Kidney (tissue), 14 donors: Measurements from ENCODE around the gene B4GALT4. TPM values are rescaled to one million over a fixed set of nuclear protein-coding genes. Genes with fewer than 3 reads are reported as not detected.
"Not testable (repeated sequence)": the region's sequence is repeated elsewhere in the genome, so short reads cannot be mapped to it uniquely, and the experiment has no call there.

Experiments used
- DNase-seq, 5 donors: peaks; one replicate each; pipeline ENCODE4 v3.0.0-alpha.2; 2013 to 2020
- FAIRE-seq: peaks from 2 replicates; lab custom pipeline; 2012; peaks lifted over from hg19 to GRCh38; lab: Jason Lieb, UNC
- H3K27ac ChIP-seq, 2 donors: one replicate each; pipeline ENCODE4 v1.7.0; 2013; ENCODE audit warnings: low read depth in 2 of 2, low read length in 2 of 2, inconsistent platforms in 1 of 2
- H3K27me3 ChIP-seq: one replicate; pipeline ENCODE4 v1.7.1; 2013; ENCODE audit warnings: low read length, inconsistent platforms; ENCODE audit not compliant: control insufficient read depth, insufficient read depth
- H3K36me3 ChIP-seq, 3 donors: one replicate each; pipeline versions ENCODE4 v1.7.0 to v1.7.1; 2013; ENCODE audit warnings: low read length in 3 of 3, control low read depth in 1 of 3, inconsistent platforms in 1 of 3; ENCODE audit not compliant: insufficient read depth in 3 of 3, control insufficient read depth in 2 of 3
- H3K4me1 ChIP-seq, 3 donors: one replicate each; pipeline versions ENCODE4 v1.7.0 to v1.7.1; 2013; ENCODE audit warnings: low read length in 3 of 3, inconsistent platforms in 1 of 3, low read depth in 1 of 3; ENCODE audit not compliant: control insufficient read depth in 2 of 3, insufficient read depth in 2 of 3
- H3K4me3 ChIP-seq, 3 donors: one replicate each; pipeline versions ENCODE4 v1.7.0 to v1.8.1; 2013; ENCODE audit warnings: low read length in 3 of 3, control low read depth in 1 of 3, inconsistent platforms in 1 of 3
- H3K9ac ChIP-seq, 3 donors: one replicate each; pipeline versions ENCODE4 v1.7.0 to v1.7.1; 2013; ENCODE audit warnings: low read length in 3 of 3, control low read depth in 1 of 3, inconsistent platforms in 1 of 3
- H3K9me3 ChIP-seq, 3 donors: one replicate each; pipeline versions ENCODE4 v1.7.0 to v1.7.1; 2013; ENCODE audit warnings: low read length in 3 of 3, control low read depth in 1 of 3, inconsistent platforms in 1 of 3; ENCODE audit not compliant: control insufficient read depth in 2 of 3, insufficient read depth in 1 of 3
- CTCF ChIP-seq: IDR thresholded peaks from 3 replicates; pipeline ENCODE4 v1.5.1; 2012; ENCODE audit warnings: mild to moderate bottlenecking, moderate library complexity, borderline replicate concordance; ENCODE audit not compliant: insufficient read depth; ENCODE audit errors: extremely low read depth
- intact Hi-C: fragments of 100-400 bp; cut with DNase I; formaldehyde crosslinking; loops from one replicate; pipeline ENCODE4 v1.11.1; 2022
- polyA plus RNA-seq: library from polyadenylated mRNA; stranded (reverse); fragments of 350-450 nt; fragmentation: Illumina TruSeq; extraction: RNeasy Lipid Tissue Mini Kit (QIAGEN cat#74804); gene quantifications from one replicate; pipeline ENCODE4 v1.2.3, GENCODE V29; 2014; ENCODE audit warnings: low read depth, low replicate concordance; ENCODE audit not compliant: insufficient read depth
- total RNA-seq: library from RNA; stranded (reverse); fragmentation: NEBNext Ultra II Directional; extraction: Animal tissue kit (Norgen Biotek cat#: 25700); gene quantifications from one replicate; pipeline ENCODE4 v1.2.1, GENCODE V29; 2021
- donor health status: control.
- donor health status: control.
- donor health status: control.
- donor health status: control.
- donor health status: control.
- donor health status: DM: yes; HTN: yes; CAD: no.
- donor health status: Normal renal cell carcinoma (clear cell type).

Gene B4GALT4
- total and polyA plus RNA-seq, 2 donors from 2014 or later = 23.1 to 29.9 TPM

DNA sequence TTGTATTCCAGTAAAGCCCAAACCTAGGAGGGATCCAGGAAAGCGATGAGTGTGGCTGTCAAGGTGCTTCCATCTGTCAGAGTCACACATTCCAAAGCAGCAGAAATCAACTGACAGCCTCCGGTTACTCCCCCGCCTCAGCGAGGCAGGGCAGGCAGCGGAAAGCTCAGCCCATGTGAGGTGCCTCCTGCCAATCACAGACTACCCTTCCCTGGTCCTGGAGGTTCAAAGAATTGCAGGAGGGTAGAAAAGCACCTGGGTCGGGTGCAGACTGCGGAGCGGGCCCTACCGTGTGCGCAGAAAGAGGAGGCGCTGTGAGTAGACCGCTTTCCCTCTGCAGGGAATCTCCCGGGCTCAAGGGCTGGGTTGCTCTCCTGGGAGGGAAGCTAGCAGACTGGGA, 67.4 kb downstream of the B4GALT4 start, which contains the start of gene UPK1B:
Gene UPK1B, plus strand, starts transcription at position 274 of the 400 bp plus-strand sequence. CDS start 13,144 bp downstream, outside the sequence.
- FAIRE-seq = no peak
- DNase-seq = peak in 4 of 5 donors; percentile 57 to 73 (median 62)
- Histone ChIP-seq H3K27me3 (no peaks in the 10 kb centered on the region), H3K4me3 (peak within 1 kb of the TSS in 2 of 3 donors; percentile 3 to 12), H3K9me3 (no peaks in the 10 kb centered on the region), H3K36me3 (no peaks in the 10 kb centered on the region), H3K9ac (no peak within 1 kb of the TSS), H3K27ac (no peak within 1 kb of the TSS), H3K4me1 (peaks cover 0 to 3% (median 0%) of the 10 kb centered on the region in 3 donors)
- no peak for TF ChIP-seq CTCF
- intact Hi-C loops = no loop called here

DNA sequence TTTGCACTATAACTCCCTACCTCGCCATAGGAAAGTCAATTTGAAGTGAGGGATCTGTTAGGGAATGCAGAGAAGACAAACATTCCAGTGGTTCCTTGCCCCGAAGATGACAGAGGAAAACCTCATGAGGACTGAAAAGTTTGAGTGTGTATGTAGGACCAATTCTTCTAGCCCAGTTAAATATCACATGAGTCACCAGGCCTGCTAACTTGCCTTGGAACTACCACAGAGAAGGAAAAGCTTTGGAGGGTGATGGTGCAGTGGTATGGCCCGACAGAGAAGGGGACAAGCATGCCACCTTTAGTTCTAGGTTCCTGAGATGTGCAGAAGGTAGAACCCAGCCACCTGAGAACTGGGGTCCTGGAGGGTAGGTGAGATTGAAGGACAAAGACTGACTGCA, 69.9 kb downstream of the B4GALT4 start:
- H3K9me3 ChIP-seq = no peaks in the 10 kb centered on the region
- FAIRE-seq (no peak), DNase-seq (no peak)
- H3K27me3 ChIP-seq = no peaks in the 10 kb centered on the region
- peaks cover 0 to 3% (median 0%) of the 10 kb centered on the region in 3 donors for H3K4me1 ChIP-seq
- no peaks in the 10 kb centered on the region for H3K36me3 ChIP-seq
- H3K27ac ChIP-seq = no peak overlapping the region
- no peak overlapping the region for H3K9ac ChIP-seq
- no peak overlapping the region for H3K4me3 ChIP-seq
- intact Hi-C loops = no loop called here
- TF ChIP-seq CTCF = no peak

DNA sequence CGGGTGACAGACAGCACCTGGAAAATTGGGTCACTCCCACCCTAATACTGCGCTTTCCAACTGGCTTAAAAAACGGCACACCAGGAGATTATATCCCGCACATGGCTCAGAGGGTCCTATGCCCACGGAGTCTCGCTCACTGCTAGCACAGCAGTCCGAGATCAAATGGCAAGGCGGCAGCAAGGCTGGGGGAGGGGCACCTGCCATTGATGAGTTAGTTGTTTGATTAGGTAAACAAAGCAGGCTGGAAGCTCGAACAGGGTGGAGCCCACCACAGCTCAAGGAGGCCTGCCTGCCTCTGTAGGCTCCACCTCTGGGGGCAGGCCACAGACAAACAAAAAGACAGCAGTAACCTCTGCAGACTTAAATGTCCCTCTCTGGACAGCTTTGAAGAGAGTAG, 75.9 kb downstream of the B4GALT4 start:
- DNase-seq, H3K27me3 ChIP-seq, H3K9ac ChIP-seq, H3K4me3 ChIP-seq, H3K27ac ChIP-seq, H3K4me1 ChIP-seq, H3K9me3 ChIP-seq, FAIRE-seq, H3K36me3 ChIP-seq, intact Hi-C loops: not testable (repeated sequence)

Other genes starting within 250 kb of the B4GALT4 start
- 1.3 TPM for gene IGSF11, start 206.0 kb downstream of the B4GALT4 start, total RNA-seq
- 6.7 TPM for gene IGSF11, start 206.0 kb downstream of the B4GALT4 start, polyA plus RNA-seq
- gene TEX55, start 94.7 kb downstream of the B4GALT4 start, total RNA-seq = not detected
- gene TEX55, start 94.7 kb downstream of the B4GALT4 start, polyA plus RNA-seq = not detected
- gene UPK1B, start 67.3 kb downstream of the B4GALT4 start, total RNA-seq = 12.4 TPM
- 3.9 TPM for gene UPK1B, start 67.3 kb downstream of the B4GALT4 start, polyA plus RNA-seq
- gene ARHGAP31, start 53.5 kb upstream of the B4GALT4 start, total RNA-seq = 28.7 TPM
- 3.2 TPM for gene ARHGAP31, start 53.5 kb upstream of the B4GALT4 start, polyA plus RNA-seq
- 37.0 TPM for gene TMEM39A, start 222.7 kb upstream of the B4GALT4 start, total RNA-seq
- gene TMEM39A, start 222.7 kb upstream of the B4GALT4 start, polyA plus RNA-seq = 7.0 TPM
- 17.8 TPM for gene POGLUT1, start 228.1 kb upstream of the B4GALT4 start, total RNA-seq
- gene POGLUT1, start 228.1 kb upstream of the B4GALT4 start, polyA plus RNA-seq = 7.6 TPM